Liver (tissue), 9 donors: ENCODE results near the gene NKAIN2. TPM values are rescaled to one million over a fixed set of nuclear protein-coding genes. Genes with fewer than 3 reads are reported as not detected.

Source experiments
- DNase-seq: peaks from one replicate; pipeline ENCODE4 v3.0.0-alpha.2; 2017; ENCODE audit warnings: low spot score
- H3K27ac ChIP-seq, 2 donors: one replicate each; pipeline ENCODE4 v1.7.0; 2013; ENCODE audit warnings: inconsistent platforms in 2 of 2, low read length in 2 of 2, control low read depth in 1 of 2, low read depth in 1 of 2, mild to moderate bottlenecking in 1 of 2
- H3K27me3 ChIP-seq, 4 donors: one replicate each; pipeline versions ENCODE4 v1.6.1 to v1.7.0; 2013; ENCODE audit warnings: low read length in 3 of 4, inconsistent platforms in 1 of 4, mild to moderate bottlenecking in 1 of 4, moderate library complexity in 1 of 4; ENCODE audit not compliant: control insufficient read depth in 4 of 4, insufficient read depth in 4 of 4
- H3K36me3 ChIP-seq, 4 donors: one replicate each; pipeline versions ENCODE4 v1.6.1 to v1.7.0; 2013; ENCODE audit warnings: low read length in 3 of 4, mild to moderate bottlenecking in 3 of 4, low read depth in 1 of 4, moderate library complexity in 1 of 4; ENCODE audit not compliant: control insufficient read depth in 4 of 4, insufficient read depth in 3 of 4
- H3K4me1 ChIP-seq, 4 donors: one replicate each; pipeline versions ENCODE4 v1.6.1 to v1.7.0; 2013; ENCODE audit warnings: low read length in 3 of 4, mild to moderate bottlenecking in 3 of 4, moderate library complexity in 1 of 4; ENCODE audit not compliant: control insufficient read depth in 4 of 4, insufficient read depth in 4 of 4
- H3K4me3 ChIP-seq, 3 donors: one replicate each; pipeline versions ENCODE4 v1.6.1 to v1.7.0; 2013; ENCODE audit warnings: low read length in 3 of 3, control low read depth in 1 of 3, low read depth in 1 of 3, mild to moderate bottlenecking in 1 of 3
- H3K9ac ChIP-seq, 2 donors: one replicate each; pipeline ENCODE4 v1.7.0; 2013; ENCODE audit warnings: low read length in 2 of 2, mild to moderate bottlenecking in 2 of 2, moderate library complexity in 2 of 2, control low read depth in 1 of 2, low read depth in 1 of 2
- H3K9me3 ChIP-seq, 4 donors: one replicate each; pipeline versions ENCODE4 v1.6.1 to v1.7.0; 2013; ENCODE audit warnings: low read length in 3 of 4; ENCODE audit not compliant: control insufficient read depth in 4 of 4
- EGR1 ChIP-seq, 2 donors: IDR thresholded peaks; 2 replicates each; pipeline ENCODE4 v1.6.1; 2016 to 2018; ENCODE audit warnings: antibody characterized with exemption in 2 of 2, low read depth in 2 of 2
- FOXA1 ChIP-seq: IDR thresholded peaks from 2 replicates; pipeline ENCODE4 v1.6.1; 2016; ENCODE audit warnings: antibody characterized with exemption
- FOXA2 ChIP-seq: IDR thresholded peaks from 2 replicates; pipeline ENCODE4 v1.6.1; 2016; ENCODE audit warnings: antibody characterized with exemption
- GABPA ChIP-seq, 2 donors: IDR thresholded peaks in 1 of 2; conservative IDR thresholded peaks in 1 of 2; 2 replicates each; pipeline ENCODE4 v1.6.1; 2016; ENCODE audit warnings: antibody characterized with exemption in 2 of 2, mild to moderate bottlenecking in 1 of 2, moderate library complexity in 1 of 2
- HNF4A ChIP-seq, 2 donors: conservative IDR thresholded peaks; 2 replicates each; pipeline ENCODE4 v1.6.1; 2016; ENCODE audit warnings: antibody characterized with exemption in 2 of 2, mild to moderate bottlenecking in 2 of 2
- HNF4G ChIP-seq: IDR thresholded peaks from 2 replicates; pipeline ENCODE4 v1.6.1; 2016; ENCODE audit warnings: antibody characterized with exemption
- JUND ChIP-seq, 2 donors: IDR thresholded peaks; 2 replicates each; pipeline ENCODE4 v1.6.1; 2016; ENCODE audit warnings: antibody characterized with exemption in 2 of 2
- NR2F2 ChIP-seq: IDR thresholded peaks from 2 replicates; pipeline ENCODE4 v1.6.1; 2016; ENCODE audit warnings: antibody characterized with exemption
- RAD21 ChIP-seq, 2 donors: IDR thresholded peaks; 2 replicates each; pipeline ENCODE4 v1.6.1; 2016; ENCODE audit warnings: antibody characterized with exemption in 2 of 2, mild to moderate bottlenecking in 2 of 2
- RXRA ChIP-seq, 2 donors: IDR thresholded peaks; 2 replicates each; pipeline ENCODE4 v1.6.1; 2017 to 2018; ENCODE audit warnings: antibody characterized with exemption in 2 of 2, mild to moderate bottlenecking in 1 of 2
- SP1 ChIP-seq: IDR thresholded peaks from 2 replicates; pipeline ENCODE4 v1.6.1; 2018; ENCODE audit warnings: antibody characterized with exemption, mild to moderate bottlenecking
- TAF1 ChIP-seq: conservative IDR thresholded peaks from 2 replicates; pipeline ENCODE4 v1.6.1; 2016; ENCODE audit warnings: antibody characterized with exemption, mild to moderate bottlenecking
- YY1 ChIP-seq: IDR thresholded peaks from 2 replicates; pipeline ENCODE4 v1.6.1; 2016; ENCODE audit warnings: antibody characterized with exemption, mild to moderate bottlenecking
- WGBS: extraction: QIAGEN DNeasy Blood & Tissue Kit; methylation state at CpG from one replicate; pipeline ENCODE4 v1.1.7; 2013; 5-methylcytosine and 5-hydroxymethylcytosine counted together
- polyA plus RNA-seq, 2 donors: library from polyadenylated mRNA; stranded (reverse) in 1 of 2; unstranded in 1 of 2; fragments of 200-250 nt in 1 of 2; fragments of >200 nt in 1 of 2; fragmentation: Nextera tagmentation in 1 of 2; extraction: Ambion mirVana in 1 of 2; gene quantifications; one replicate each; pipeline versions ENCODE4 v1.2.1 to v1.2.3, GENCODE V29; 2013 to 2015
- total RNA-seq, 2 donors: library from RNA; depleted of rRNA; stranded (reverse); fragments of >200 nt; gene quantifications; one replicate each; pipeline ENCODE4 v1.2.3, GENCODE V29; 2014
- TF ChIP-seq, protein P1 (sequence below): fragments of 150-350 bp; IDR thresholded peaks from 2 replicates; pipeline ENCODE4 v1.5.1; 2017; ENCODE audit warnings: improper control_type of control experiment, low read depth, low read length; ENCODE audit not compliant: missing input control
- TF ChIP-seq, protein P2 (sequence below): IDR thresholded peaks from 2 replicates; pipeline ENCODE4 v1.6.1; 2016; ENCODE audit warnings: antibody characterized with exemption
- TF ChIP-seq, protein P3 (sequence below): IDR thresholded peaks from 2 replicates; pipeline ENCODE4 v1.6.1; 2016; ENCODE audit warnings: antibody characterized with exemption
- TF ChIP-seq, protein P4 (sequence below): IDR thresholded peaks from 2 replicates; pipeline ENCODE4 v1.6.1; 2016; ENCODE audit warnings: antibody characterized with exemption, mild to moderate bottlenecking
- TF ChIP-seq, protein P5 (sequence below): IDR thresholded peaks from 2 replicates; pipeline ENCODE4 v1.6.1; 2016; ENCODE audit warnings: antibody characterized with exemption
- donor health status: healthy.
- donor health status: healthy.
- donor health status: healthy.
- donor health status: healthy.
- donor health status: healthy.

The NKAIN2 gene
- total and polyA plus RNA-seq, 4 donors, result 0.05 to 0.14 TPM; not detected in 2

DNA sequence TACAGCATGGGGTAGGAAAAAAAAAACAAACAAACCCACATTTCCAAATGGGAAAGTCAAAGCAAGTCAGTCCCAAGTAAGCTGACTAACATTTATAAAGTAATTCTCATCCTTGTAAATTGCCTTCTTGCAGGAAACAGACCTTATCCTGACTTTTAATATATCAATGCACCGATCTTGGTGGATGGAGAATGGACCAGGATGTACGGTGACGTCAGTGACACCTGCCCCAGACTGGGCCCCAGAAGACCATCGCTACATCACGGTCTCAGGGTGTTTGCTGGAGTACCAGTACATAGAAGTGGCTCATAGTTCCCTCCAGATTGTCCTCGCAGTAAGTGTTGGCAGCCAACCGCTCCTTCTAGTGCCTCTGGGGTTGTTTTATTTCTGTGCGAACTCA lies 854.4 kb downstream of the NKAIN2 start (continued):
- TF ChIP-seq, protein P1, sequence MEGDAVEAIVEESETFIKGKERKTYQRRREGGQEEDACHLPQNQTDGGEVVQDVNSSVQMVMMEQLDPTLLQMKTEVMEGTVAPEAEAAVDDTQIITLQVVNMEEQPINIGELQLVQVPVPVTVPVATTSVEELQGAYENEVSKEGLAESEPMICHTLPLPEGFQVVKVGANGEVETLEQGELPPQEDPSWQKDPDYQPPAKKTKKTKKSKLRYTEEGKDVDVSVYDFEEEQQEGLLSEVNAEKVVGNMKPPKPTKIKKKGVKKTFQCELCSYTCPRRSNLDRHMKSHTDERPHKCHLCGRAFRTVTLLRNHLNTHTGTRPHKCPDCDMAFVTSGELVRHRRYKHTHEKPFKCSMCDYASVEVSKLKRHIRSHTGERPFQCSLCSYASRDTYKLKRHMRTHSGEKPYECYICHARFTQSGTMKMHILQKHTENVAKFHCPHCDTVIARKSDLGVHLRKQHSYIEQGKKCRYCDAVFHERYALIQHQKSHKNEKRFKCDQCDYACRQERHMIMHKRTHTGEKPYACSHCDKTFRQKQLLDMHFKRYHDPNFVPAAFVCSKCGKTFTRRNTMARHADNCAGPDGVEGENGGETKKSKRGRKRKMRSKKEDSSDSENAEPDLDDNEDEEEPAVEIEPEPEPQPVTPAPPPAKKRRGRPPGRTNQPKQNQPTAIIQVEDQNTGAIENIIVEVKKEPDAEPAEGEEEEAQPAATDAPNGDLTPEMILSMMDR, result no peak
- TF ChIP-seq TAF1 (no peak), RXRA (IDR thresholded peaks at IDR 0.05) (no peak), SP1 (no peak), FOXA1 (no peak), FOXA2 (no peak)
- TF ChIP-seq, protein P2, sequence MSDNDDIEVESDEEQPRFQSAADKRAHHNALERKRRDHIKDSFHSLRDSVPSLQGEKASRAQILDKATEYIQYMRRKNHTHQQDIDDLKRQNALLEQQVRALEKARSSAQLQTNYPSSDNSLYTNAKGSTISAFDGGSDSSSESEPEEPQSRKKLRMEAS, result no peak

DNA sequence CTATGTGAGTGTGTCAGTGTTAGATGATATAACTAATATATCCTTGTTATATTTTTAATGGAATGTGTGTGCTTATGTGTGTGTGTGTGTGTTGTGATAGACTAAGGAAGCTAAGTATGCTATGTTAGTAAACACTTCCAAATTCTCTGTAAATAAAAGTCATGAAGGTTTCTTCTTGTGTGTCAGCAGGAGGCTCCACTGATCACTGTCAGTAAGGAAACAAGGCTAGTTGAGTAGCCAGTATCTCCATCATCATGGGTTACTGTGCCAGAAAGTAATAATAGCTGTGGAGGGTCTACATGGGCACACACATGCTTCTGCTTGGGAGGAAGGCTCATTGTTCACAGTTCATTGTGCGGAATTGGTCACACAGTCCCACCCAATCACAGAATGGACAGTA lies 855.8 kb downstream of the NKAIN2 start:
- DNase-seq, result no peak
- Histone ChIP-seq H3K4me1 (no peaks in the 10 kb centered on the region), H3K4me3 (no peak overlapping the region), H3K9me3 (no peaks in the 10 kb centered on the region), H3K27ac (no peak overlapping the region), H3K27me3 (no peaks in the 10 kb centered on the region), H3K36me3 (no peaks in the 10 kb centered on the region), H3K9ac (no peak overlapping the region)
- TF ChIP-seq HNF4G (no peak), JUND (IDR thresholded peaks at IDR 0.05) (no peak), RAD21 (IDR thresholded peaks at IDR 0.05) (no peak), HNF4A (conservative IDR thresholded peaks at IDR 0.05) (no peak), SP1 (no peak), NR2F2 (no peak), FOXA1 (no peak), FOXA2 (no peak), TAF1 (no peak), EGR1 (IDR thresholded peaks at IDR 0.05; ENCODE audit: low read depth in 2 of 2) (no peak), RXRA (IDR thresholded peaks at IDR 0.05) (no peak), GABPA (IDR thresholded peaks at IDR 0.05 in 1 of 2, conservative IDR thresholded peaks at IDR 0.05 in 1 of 2) (no peak), YY1 (no peak)
- TF ChIP-seq, protein P3, sequence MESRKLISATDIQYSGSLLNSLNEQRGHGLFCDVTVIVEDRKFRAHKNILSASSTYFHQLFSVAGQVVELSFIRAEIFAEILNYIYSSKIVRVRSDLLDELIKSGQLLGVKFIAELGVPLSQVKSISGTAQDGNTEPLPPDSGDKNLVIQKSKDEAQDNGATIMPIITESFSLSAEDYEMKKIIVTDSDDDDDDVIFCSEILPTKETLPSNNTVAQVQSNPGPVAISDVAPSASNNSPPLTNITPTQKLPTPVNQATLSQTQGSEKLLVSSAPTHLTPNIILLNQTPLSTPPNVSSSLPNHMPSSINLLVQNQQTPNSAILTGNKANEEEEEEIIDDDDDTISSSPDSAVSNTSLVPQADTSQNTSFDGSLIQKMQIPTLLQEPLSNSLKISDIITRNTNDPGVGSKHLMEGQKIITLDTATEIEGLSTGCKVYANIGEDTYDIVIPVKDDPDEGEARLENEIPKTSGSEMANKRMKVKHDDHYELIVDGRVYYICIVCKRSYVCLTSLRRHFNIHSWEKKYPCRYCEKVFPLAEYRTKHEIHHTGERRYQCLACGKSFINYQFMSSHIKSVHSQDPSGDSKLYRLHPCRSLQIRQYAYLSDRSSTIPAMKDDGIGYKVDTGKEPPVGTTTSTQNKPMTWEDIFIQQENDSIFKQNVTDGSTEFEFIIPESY, result no peak
- TF ChIP-seq, protein P4, sequence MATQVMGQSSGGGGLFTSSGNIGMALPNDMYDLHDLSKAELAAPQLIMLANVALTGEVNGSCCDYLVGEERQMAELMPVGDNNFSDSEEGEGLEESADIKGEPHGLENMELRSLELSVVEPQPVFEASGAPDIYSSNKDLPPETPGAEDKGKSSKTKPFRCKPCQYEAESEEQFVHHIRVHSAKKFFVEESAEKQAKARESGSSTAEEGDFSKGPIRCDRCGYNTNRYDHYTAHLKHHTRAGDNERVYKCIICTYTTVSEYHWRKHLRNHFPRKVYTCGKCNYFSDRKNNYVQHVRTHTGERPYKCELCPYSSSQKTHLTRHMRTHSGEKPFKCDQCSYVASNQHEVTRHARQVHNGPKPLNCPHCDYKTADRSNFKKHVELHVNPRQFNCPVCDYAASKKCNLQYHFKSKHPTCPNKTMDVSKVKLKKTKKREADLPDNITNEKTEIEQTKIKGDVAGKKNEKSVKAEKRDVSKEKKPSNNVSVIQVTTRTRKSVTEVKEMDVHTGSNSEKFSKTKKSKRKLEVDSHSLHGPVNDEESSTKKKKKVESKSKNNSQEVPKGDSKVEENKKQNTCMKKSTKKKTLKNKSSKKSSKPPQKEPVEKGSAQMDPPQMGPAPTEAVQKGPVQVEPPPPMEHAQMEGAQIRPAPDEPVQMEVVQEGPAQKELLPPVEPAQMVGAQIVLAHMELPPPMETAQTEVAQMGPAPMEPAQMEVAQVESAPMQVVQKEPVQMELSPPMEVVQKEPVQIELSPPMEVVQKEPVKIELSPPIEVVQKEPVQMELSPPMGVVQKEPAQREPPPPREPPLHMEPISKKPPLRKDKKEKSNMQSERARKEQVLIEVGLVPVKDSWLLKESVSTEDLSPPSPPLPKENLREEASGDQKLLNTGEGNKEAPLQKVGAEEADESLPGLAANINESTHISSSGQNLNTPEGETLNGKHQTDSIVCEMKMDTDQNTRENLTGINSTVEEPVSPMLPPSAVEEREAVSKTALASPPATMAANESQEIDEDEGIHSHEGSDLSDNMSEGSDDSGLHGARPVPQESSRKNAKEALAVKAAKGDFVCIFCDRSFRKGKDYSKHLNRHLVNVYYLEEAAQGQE, result no peak
- TF ChIP-seq, protein P1, result no peak
- TF ChIP-seq, protein P5, sequence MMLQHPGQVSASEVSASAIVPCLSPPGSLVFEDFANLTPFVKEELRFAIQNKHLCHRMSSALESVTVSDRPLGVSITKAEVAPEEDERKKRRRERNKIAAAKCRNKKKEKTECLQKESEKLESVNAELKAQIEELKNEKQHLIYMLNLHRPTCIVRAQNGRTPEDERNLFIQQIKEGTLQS, result no peak
- TF ChIP-seq, protein P2, result no peak
- WGBS, result 82% methylated on average over 1 of the region's 1 CpG
